AG04449 (cell line): ENCODE measurements around the gene ADCY10.

Experiments used
- CTCF ChIA-PET: fragments of 350-600 bp; formaldehyde crosslinking; extraction: SDS; loops from one replicate; lab custom pipeline; 2021; ENCODE audit warnings: antibody characterized with exemption; lab: Yijun Ruan, JAX
- POLR2A ChIA-PET: fragments of 400-600, 350-600 bp; formaldehyde crosslinking; extraction: SDS; loops from one replicate; lab custom pipeline; 2020; ENCODE audit warnings: antibody characterized with exemption, inconsistent platforms; lab: Yijun Ruan, JAX
- DNase-seq: peaks from one replicate; pipeline ENCODE4 v3.0.0-alpha.2; 2010; ENCODE audit warnings: low read depth, low spot score
- H3K4me3 ChIP-seq: 2 replicates; pipeline ENCODE4 v1.5.1; 2011; ENCODE audit warnings: low read depth, mild to moderate bottlenecking, control low read depth, low read length
- TF ChIP-seq, protein P1 (sequence below): IDR thresholded peaks from one replicate; pipeline ENCODE4 v1.5.1; 2011; ENCODE audit warnings: mild to moderate bottlenecking, moderate library complexity, low read length, control low read depth, inconsistent platforms; ENCODE audit not compliant: insufficient read depth; ENCODE audit errors: missing control alignments

The ADCY10 gene

DNA sequence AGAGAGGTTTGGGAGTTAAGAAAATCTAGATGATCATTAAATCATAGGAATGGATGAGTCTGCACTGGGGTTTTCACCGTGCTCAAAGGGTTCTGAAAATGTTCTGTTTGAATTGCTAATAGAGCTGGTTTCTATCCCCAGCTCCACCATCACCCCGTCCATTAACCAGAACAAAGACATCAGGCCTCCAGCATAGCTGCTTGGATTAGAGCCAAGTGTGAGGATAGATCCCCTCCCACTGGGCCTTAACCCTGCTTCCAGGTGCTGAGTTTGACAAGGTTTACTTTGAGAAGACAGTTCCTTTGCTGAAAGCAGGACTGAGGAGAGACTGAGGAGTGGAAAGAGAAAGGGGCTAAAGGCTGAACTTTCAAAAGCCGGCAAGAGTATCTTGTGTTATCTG, 143.8 kb downstream of the ADCY10 start:
- DNase-seq, result no peak
- TF ChIP-seq, protein P1, sequence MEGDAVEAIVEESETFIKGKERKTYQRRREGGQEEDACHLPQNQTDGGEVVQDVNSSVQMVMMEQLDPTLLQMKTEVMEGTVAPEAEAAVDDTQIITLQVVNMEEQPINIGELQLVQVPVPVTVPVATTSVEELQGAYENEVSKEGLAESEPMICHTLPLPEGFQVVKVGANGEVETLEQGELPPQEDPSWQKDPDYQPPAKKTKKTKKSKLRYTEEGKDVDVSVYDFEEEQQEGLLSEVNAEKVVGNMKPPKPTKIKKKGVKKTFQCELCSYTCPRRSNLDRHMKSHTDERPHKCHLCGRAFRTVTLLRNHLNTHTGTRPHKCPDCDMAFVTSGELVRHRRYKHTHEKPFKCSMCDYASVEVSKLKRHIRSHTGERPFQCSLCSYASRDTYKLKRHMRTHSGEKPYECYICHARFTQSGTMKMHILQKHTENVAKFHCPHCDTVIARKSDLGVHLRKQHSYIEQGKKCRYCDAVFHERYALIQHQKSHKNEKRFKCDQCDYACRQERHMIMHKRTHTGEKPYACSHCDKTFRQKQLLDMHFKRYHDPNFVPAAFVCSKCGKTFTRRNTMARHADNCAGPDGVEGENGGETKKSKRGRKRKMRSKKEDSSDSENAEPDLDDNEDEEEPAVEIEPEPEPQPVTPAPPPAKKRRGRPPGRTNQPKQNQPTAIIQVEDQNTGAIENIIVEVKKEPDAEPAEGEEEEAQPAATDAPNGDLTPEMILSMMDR, result no peak
- POLR2A ChIA-PET, result no interaction called here
- H3K4me3 ChIP-seq, result no peak overlapping the region
- CTCF ChIA-PET, result no interaction called here

DNA sequence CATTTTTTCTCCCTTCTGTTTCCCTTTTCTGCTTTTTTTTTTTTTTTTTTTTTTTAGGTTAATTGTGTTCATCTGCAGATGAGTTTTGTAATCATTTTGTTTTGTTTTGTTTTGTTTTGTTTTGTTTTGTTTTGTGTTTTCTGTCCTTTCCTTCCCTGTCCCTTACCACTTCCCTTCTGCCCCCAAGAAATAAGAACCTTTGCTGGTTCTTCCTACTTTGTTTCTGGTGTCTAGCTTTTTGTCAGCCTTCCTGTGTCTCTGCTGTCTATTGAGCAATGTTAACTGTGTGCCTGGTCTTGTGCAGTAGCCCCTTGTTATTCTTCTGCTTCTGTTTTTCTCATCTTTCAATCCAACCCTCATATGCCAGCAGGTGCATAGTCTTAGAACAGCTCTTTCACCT, 146.2 kb downstream of the ADCY10 start:
- H3K4me3 ChIP-seq, result no peak overlapping the region
- POLR2A ChIA-PET, result no interaction called here
- DNase-seq, result no peak
- CTCF ChIA-PET, result interaction anchor here (1.4 kb wide), 1 partner anchor 12 kb away, joined by 4 read pairs; no protein-coding TSS in a partner anchor
- TF ChIP-seq, protein P1, result no peak

DNA sequence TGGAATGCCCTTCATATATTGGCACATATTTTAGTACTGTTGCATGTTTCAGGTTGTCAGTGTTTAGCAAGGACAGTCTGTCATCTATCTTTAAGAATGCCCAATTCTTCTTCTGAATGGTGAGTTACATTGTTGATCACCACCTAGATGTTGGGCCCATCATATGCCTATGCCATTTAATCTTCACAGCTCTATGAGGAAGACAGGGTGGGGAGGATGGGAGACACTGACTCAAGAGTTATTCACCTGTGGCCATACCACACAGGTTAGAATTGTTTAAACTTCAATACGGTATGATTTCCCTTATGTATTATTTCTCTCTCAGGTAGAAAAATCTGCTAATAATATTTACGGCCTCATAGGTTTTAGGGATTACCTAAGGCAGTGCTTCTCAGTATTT, 147.4 kb downstream of the ADCY10 start:
- H3K4me3 ChIP-seq, result no peak overlapping the region
- no peak for DNase-seq
- TF ChIP-seq, protein P1, result no peak
- POLR2A ChIA-PET, result no interaction called here
- CTCF ChIA-PET, result no interaction called here

DNA sequence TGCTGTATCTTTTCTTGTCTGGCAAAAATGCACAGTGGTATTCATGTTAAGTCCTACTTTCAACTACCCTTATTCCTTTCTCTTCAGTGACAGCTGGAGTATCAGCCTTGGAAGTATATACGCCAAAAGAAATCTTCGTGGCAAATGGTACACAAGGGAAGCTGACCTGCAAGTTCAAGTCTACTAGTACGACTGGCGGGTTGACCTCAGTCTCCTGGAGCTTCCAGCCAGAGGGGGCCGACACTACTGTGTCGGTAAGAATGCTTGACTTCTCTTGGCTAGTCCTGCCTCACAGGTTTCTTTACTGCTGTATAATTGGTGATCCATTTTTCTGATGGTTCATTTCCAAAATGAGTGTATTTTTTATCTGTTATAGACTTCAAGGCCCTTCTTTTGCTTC, 148.4 kb downstream of the ADCY10 start:
- POLR2A ChIA-PET, result no interaction called here
- CTCF ChIA-PET, result no interaction called here
- DNase-seq, result no peak
- no peak overlapping the region for H3K4me3 ChIP-seq
- TF ChIP-seq, protein P1, result no peak

DNA sequence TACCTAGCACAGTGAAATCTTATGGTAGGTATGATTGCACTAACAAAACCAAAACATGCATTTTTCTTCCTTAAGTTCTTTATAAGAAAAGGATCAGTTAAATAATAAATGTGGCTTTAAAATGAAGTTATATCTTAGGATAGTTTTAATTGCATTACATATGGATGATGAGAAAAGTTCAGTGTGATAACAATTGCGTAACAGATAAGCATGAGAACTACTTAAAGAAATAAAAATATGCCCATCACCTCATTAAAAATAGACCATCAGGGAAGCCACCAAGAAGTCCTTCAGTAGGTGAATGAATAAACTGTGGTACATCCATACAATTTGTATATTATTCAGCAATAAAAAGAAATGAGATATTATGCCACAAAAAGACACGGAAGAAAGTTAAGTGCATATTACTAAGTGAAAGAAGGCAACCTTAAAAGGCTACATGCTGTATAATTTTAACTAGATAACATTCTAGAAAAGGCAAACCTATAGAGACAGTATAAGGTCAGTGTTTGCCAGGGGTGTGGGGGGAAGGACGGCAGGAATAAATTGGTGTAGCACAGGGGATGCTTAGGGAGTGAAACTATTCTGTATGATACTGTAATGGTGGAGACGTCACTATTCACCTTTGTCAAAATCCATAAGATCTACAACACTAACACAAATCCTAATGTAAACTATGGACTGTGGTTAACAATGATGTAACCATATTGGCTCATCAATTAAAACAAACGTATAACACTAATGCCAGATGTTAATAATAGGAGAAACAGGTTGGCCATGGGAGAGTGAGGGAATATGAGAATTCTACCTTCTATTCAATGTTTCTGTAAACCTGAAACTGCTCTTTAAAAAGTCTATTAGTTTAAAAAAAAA, 149.2 kb downstream of the ADCY10 start:
- CTCF ChIA-PET, result no interaction called here
- no peak overlapping the region for H3K4me3 ChIP-seq
- DNase-seq, result no peak
- TF ChIP-seq, protein P1, result no peak
- POLR2A ChIA-PET, result no interaction called here

DNA sequence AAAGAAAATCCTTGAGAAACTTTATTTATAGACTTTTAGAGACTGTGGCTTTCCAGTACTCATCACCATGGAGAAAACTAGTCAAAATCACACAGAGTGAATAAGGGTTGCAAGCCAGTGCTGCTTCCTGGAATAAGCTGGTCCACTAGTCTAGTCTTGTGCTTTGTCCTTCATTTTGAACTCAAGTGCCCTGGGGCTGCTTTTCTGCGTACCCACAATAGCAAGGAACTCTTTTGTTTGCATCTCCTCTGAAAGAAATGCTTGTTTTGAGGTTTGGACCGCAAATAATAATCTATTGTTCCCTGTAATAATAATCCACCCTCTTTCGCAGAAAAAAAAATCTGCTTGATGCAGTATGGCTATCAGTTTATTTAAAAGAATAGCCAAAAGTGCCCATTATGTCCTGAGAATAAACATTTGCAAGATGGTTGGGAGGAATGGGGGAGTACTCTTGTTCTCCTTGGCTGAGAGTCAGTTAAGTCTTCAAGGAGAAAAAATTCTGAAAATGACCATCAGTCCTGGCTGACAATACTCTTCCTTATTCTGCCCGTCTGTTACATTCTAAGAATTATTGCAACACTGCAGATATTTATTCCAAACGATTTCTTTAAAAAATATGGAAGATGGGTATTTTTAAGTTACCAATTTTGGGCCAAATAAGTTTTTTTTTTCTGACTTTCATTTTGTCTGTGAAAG, 150.3 kb downstream of the ADCY10 start:
- ChIA-PET CTCF (no interaction called here), POLR2A (no interaction called here)

More for the DNA sequence above, 150.3 kb downstream of the ADCY10 start:
- TF ChIP-seq, protein P1, result no peak
- H3K4me3 ChIP-seq, result no peak overlapping the region
- DNase-seq, result no peak
